Right lobe of liver (tissue), 4 donors: ENCODE measurements around the gene PASK.

Source experiments
- POLR2A ChIP-seq: fragments of 450-650 bp; IDR thresholded peaks from one replicate; pipeline ENCODE4 v1.6.1; 2017; ENCODE audit warnings: antibody characterized with exemption, mild to moderate bottlenecking
- TF ChIP-seq, protein P1 (sequence below), 4 donors: fragments of 200-600 bp in 3 of 4; fragments of 450-650 bp in 1 of 4; IDR thresholded peaks; one replicate each; pipeline versions ENCODE4 v1.5.1 to v1.8.0; 2016 to 2022; ENCODE audit warnings: antibody characterized with exemption in 4 of 4, mild to moderate bottlenecking in 2 of 4
- donor health status: DM: no; HTN: no; CAD: no.
- donor health status: DM: no; HTN: no; CAD: no.
- donor health status: DM: no; HTN: yes; CAD: no.

DNA sequence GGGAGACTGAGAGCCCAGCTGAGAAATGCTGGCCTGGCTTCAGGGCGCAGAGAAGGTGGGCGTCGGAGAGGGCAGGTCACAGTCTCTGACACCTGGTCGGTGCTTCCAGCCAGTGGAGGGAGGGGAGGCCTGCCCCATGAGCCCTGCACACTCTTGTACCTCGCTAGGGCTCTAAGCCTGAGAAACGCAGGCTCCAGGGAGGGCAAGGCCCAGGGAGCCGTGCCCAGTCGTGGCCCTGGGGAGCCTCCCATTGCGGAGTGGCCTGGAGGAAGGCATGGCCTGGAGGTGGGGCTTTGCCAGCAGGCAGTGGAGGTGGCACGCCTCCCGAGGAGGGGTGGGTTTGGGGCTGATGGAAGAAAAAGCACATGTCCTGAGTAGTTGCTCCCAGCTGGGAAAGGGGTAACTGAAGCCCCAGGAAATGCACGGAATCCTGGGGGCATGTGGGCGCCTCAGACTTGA lies 86.2 kb downstream of the PASK start:
- TF ChIP-seq, protein P1, sequence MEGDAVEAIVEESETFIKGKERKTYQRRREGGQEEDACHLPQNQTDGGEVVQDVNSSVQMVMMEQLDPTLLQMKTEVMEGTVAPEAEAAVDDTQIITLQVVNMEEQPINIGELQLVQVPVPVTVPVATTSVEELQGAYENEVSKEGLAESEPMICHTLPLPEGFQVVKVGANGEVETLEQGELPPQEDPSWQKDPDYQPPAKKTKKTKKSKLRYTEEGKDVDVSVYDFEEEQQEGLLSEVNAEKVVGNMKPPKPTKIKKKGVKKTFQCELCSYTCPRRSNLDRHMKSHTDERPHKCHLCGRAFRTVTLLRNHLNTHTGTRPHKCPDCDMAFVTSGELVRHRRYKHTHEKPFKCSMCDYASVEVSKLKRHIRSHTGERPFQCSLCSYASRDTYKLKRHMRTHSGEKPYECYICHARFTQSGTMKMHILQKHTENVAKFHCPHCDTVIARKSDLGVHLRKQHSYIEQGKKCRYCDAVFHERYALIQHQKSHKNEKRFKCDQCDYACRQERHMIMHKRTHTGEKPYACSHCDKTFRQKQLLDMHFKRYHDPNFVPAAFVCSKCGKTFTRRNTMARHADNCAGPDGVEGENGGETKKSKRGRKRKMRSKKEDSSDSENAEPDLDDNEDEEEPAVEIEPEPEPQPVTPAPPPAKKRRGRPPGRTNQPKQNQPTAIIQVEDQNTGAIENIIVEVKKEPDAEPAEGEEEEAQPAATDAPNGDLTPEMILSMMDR (IDR thresholded peaks at IDR 0.05): no peak
- no peak for TF ChIP-seq POLR2A
